Neural progenitor cell (in vitro differentiated cells): ENCODE results near the gene MSH3. TPM values are rescaled to one million over a fixed set of nuclear protein-coding genes. Genes with fewer than 3 reads are reported as not detected.

ENCODE experiments used
- DNase-seq: peaks from one replicate; pipeline ENCODE4 v3.0.0-alpha.2; 2016; ENCODE audit warnings: low spot score
- H2AFZ ChIP-seq: fragments of 200-600 bp; sonication (generic); replicated peaks from 2 replicates; pipeline ENCODE4 v1.6.1; 2016; ENCODE audit warnings: antibody characterized with exemption
- H3F3A ChIP-seq: fragments of 200-600 bp; sonication (generic); 2 replicates; pipeline ENCODE4 v1.6.1; 2016; ENCODE audit warnings: antibody characterized with exemption, low read depth
- H3K27ac ChIP-seq: fragments of 200-600 bp; sonication (generic); 2 replicates; pipeline ENCODE4 v1.5.1; 2016; ENCODE audit warnings: mild to moderate bottlenecking
- H3K27me3 ChIP-seq: fragments of 200-600 bp; sonication (generic); 2 replicates; pipeline ENCODE4 v1.6.1; 2016; ENCODE audit warnings: mild to moderate bottlenecking, moderate library complexity
- H3K36me3 ChIP-seq: fragments of 200-600 bp; sonication (generic); 2 replicates; pipeline ENCODE4 v1.5.1; 2016
- H3K4me1 ChIP-seq: fragments of 200-600 bp; sonication (generic); 2 replicates; pipeline ENCODE4 v1.6.1; 2016; ENCODE audit warnings: mixed run types
- H3K4me2 ChIP-seq: fragments of 200-600 bp; sonication (generic); 2 replicates; pipeline ENCODE4 v1.6.1; 2016
- H3K4me3 ChIP-seq: fragments of 200-600 bp; sonication (generic); 2 replicates; pipeline ENCODE4 v1.5.1; 2016
- H3K79me2 ChIP-seq: fragments of 200-600 bp; sonication (generic); 2 replicates; pipeline ENCODE4 v1.6.1; 2016; ENCODE audit warnings: low read depth
- H3K9ac ChIP-seq: fragments of 200-600 bp; sonication (generic); 2 replicates; pipeline ENCODE4 v1.6.1; 2016
- H3K9me3 ChIP-seq: fragments of 200-600 bp; sonication (generic); 2 replicates; pipeline ENCODE4 v1.5.1; 2016; ENCODE audit warnings: low read depth
- H4K20me1 ChIP-seq: fragments of 200-600 bp; sonication (generic); 2 replicates; pipeline ENCODE4 v1.6.1; 2016; ENCODE audit warnings: low read depth
- H3K27ac Mint-ChIP-seq: 3 replicates; pipeline ENCODE4 v1.8.0; 2021; ENCODE audit warnings: mixed read lengths
- H3K27me3 Mint-ChIP-seq: 2 replicates; pipeline ENCODE4 v1.8.0; 2022; ENCODE audit warnings: low read depth, mild to moderate bottlenecking, inconsistent platforms, moderate library complexity, mixed read lengths; ENCODE audit not compliant: insufficient read depth
- H3K36me3 Mint-ChIP-seq: 3 replicates; pipeline ENCODE4 v1.8.0; 2021; ENCODE audit warnings: mixed read lengths
- H3K4me1 Mint-ChIP-seq: 3 replicates; pipeline ENCODE4 v1.8.0; 2021; ENCODE audit warnings: mixed read lengths
- H3K4me3 Mint-ChIP-seq: 3 replicates; pipeline ENCODE4 v1.8.0; 2021; ENCODE audit warnings: mild to moderate bottlenecking, moderate library complexity, mixed read lengths
- H3K9me3 Mint-ChIP-seq: 3 replicates; pipeline ENCODE4 v1.8.0; 2020; ENCODE audit warnings: mixed read lengths
- CTCF ChIP-seq: fragments of 200-600 bp; sonication (generic); IDR thresholded peaks from 2 replicates; pipeline ENCODE4 v1.5.1; 2017; ENCODE audit warnings: antibody characterized with exemption, mild to moderate bottlenecking
- EZH2 ChIP-seq: fragments of 200-600 bp; sonication (generic); IDR thresholded peaks from 2 replicates; pipeline ENCODE4 v1.6.1; 2017; ENCODE audit warnings: antibody characterized with exemption, mild to moderate bottlenecking, moderate library complexity
- EZH2phosphoT487 ChIP-seq: fragments of 200-600 bp; sonication (generic); IDR thresholded peaks from 2 replicates; pipeline ENCODE4 v1.6.1; 2017; ENCODE audit warnings: antibody characterized with exemption
- total RNA-seq: library from RNA; depleted of rRNA; stranded (reverse); fragments of >200 nt; gene quantifications from 2 replicates; pipeline ENCODE4 v1.2.3, GENCODE V29; 2015; ENCODE audit warnings: low replicate concordance

The MSH3 gene
- total RNA-seq, result 16.6 and 26.1 TPM in 2 replicates

- no peaks in the 10 kb centered on the region for H3K27me3 ChIP-seq
Measured at GRCh38 chr5:80654391-80655230, at the start of gene MSH3, which contains the start of gene DHFR. MSH3 (plus strand) TSS chr5:80654652; CDS start chr5:80654728, 76 bp downstream. DHFR (minus strand) TSS chr5:80654983; CDS start chr5:80654489, 494 bp downstream.

GRCh38 chr5:80607343-80607742 lies 47.1 kb upstream of the MSH3 start:
- Histone ChIP-seq H3K79me2 (no peaks in the 10 kb centered on the region), H3K9ac (no peak overlapping the region), H3K4me3 (no peak overlapping the region), H4K20me1 (no peaks in the 10 kb centered on the region), H3F3A (peaks cover 3% of the 10 kb centered on the region), H3K4me2 (no peak overlapping the region), H2AFZ (no peak overlapping the region), H3K9me3 (no peaks in the 10 kb centered on the region), H3K36me3 (no peaks in the 10 kb centered on the region), H3K27me3 (no peaks in the 10 kb centered on the region), H3K27ac (no peak overlapping the region), H3K4me1 (no peaks in the 10 kb centered on the region)
- Mint-ChIP-seq H3K4me3 (no peak overlapping the region), H3K27me3 (peaks cover 2% of the 10 kb centered on the region), H3K27ac (no peak overlapping the region), H3K36me3 (peaks cover 3% of the 10 kb centered on the region), H3K9me3 (no peaks in the 10 kb centered on the region), H3K4me1 (no peaks in the 10 kb centered on the region)
- DNase-seq, result no peak
- TF ChIP-seq EZH2 (no peak), EZH2phosphoT487 (no peak), CTCF (no peak)

More at GRCh38 chr5:80654391-80655230, at the start of gene MSH3, which contains the start of gene DHFR:
- peaks cover 17% of the 10 kb centered on the region for H4K20me1 ChIP-seq
- H3F3A ChIP-seq, result peaks cover 3% of the 10 kb centered on the region
- H3K4me3 ChIP-seq, result peak within 1 kb of the TSS; percentile 96
- DNase-seq, result peak; percentile 95
- H2AFZ ChIP-seq, result peak within 1 kb of the TSS; percentile 87
- peaks cover 23% of the 10 kb centered on the region for H3K4me1 ChIP-seq
- Mint-ChIP-seq H3K27ac (peak within 1 kb of the TSS; percentile 97), H3K4me1 (peaks cover 26% of the 10 kb centered on the region), H3K36me3 (peaks cover 21% of the 10 kb centered on the region), H3K4me3 (peak within 1 kb of the TSS; percentile 98), H3K27me3 (peaks cover 6% of the 10 kb centered on the region), H3K9me3 (no peaks in the 10 kb centered on the region)
- peak within 1 kb of the TSS; percentile 96 for H3K27ac ChIP-seq
- TF ChIP-seq CTCF (peak; percentile 46), EZH2 (no peak), EZH2phosphoT487 (no peak)
- H3K79me2 ChIP-seq, result peaks cover 21% of the 10 kb centered on the region
- peak within 1 kb of the TSS; percentile 98 for H3K4me2 ChIP-seq
- H3K36me3 ChIP-seq, result peaks cover 6% of the 10 kb centered on the region
- peak within 1 kb of the TSS; percentile 82 for H3K9ac ChIP-seq
- H3K9me3 ChIP-seq, result no peaks in the 10 kb centered on the region

- H3K9me3 ChIP-seq, result no peaks in the 10 kb centered on the region
- H3K9ac ChIP-seq, result no peak overlapping the region
- peaks cover 3% of the 10 kb centered on the region for H3F3A ChIP-seq
- H3K4me1 Mint-ChIP-seq, result no peaks in the 10 kb centered on the region
- H3K36me3 Mint-ChIP-seq, result peaks cover 3% of the 10 kb centered on the region
- H3K27me3 ChIP-seq, result no peaks in the 10 kb centered on the region
- no peaks in the 10 kb centered on the region for H3K4me1 ChIP-seq
- peaks cover 2% of the 10 kb centered on the region for H3K27me3 Mint-ChIP-seq
- no peak overlapping the region for H3K4me2 ChIP-seq
- H3K27ac ChIP-seq, result no peak overlapping the region
- H3K9me3 Mint-ChIP-seq, result no peaks in the 10 kb centered on the region
- H3K27ac Mint-ChIP-seq, result no peak overlapping the region
- no peak overlapping the region for H3K4me3 ChIP-seq
- H4K20me1 ChIP-seq, result no peaks in the 10 kb centered on the region
- no peaks in the 10 kb centered on the region for H3K36me3 ChIP-seq
- DNase-seq, result no peak
- no peaks in the 10 kb centered on the region for H3K79me2 ChIP-seq
- no peak overlapping the region for H3K4me3 Mint-ChIP-seq
- no peak overlapping the region for H2AFZ ChIP-seq
- TF ChIP-seq EZH2phosphoT487, result no peak
- no peak for TF ChIP-seq CTCF
- no peak for TF ChIP-seq EZH2
Measured at GRCh38 chr5:80607832-80608231, 46.6 kb upstream of the MSH3 start.
